Measurements from ENCODE around the gene EXOC4.

DNA sequence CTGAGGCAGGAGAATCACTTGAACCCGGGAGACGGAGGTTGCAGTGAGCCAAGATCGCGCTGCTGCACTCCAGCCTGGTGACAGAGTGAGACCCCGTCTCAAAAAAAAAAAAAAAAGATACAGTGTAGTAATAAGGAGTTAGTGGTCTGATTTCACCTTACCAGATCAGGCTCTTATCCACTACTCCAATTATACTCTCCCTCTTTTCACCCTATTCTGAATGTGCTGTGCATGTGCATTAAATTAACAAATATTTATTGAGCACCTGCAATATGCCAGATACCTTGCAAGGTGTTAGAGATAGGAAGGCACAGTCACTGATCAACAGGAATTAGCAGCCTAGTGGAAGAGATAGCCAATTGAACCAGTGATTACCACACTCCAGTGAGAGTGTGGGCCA, 632.3 kb downstream of the EXOC4 start:
- TF ChIP-seq, protein P1, sequence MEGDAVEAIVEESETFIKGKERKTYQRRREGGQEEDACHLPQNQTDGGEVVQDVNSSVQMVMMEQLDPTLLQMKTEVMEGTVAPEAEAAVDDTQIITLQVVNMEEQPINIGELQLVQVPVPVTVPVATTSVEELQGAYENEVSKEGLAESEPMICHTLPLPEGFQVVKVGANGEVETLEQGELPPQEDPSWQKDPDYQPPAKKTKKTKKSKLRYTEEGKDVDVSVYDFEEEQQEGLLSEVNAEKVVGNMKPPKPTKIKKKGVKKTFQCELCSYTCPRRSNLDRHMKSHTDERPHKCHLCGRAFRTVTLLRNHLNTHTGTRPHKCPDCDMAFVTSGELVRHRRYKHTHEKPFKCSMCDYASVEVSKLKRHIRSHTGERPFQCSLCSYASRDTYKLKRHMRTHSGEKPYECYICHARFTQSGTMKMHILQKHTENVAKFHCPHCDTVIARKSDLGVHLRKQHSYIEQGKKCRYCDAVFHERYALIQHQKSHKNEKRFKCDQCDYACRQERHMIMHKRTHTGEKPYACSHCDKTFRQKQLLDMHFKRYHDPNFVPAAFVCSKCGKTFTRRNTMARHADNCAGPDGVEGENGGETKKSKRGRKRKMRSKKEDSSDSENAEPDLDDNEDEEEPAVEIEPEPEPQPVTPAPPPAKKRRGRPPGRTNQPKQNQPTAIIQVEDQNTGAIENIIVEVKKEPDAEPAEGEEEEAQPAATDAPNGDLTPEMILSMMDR (IDR thresholded peaks at IDR 0.05): no peak
- no peak for TF ChIP-seq POLR2A (IDR thresholded peaks at IDR 0.05)
